GM19395 (cell line): ENCODE measurements around the gene HBE1.
"Not testable (repeated sequence)": the region's sequence is repeated elsewhere in the genome, so short reads cannot be mapped to it uniquely, and the experiment has no call there.

Source experiments
- ATAC-seq: cut with Tn5 transposase; IDR thresholded peaks from one replicate; pipeline ENCODE4 v1.9.1; 2021; ENCODE audit warnings: mild to moderate bottlenecking, moderate library complexity; ENCODE audit not compliant: unreplicated experiment

Gene HBE1

DNA sequence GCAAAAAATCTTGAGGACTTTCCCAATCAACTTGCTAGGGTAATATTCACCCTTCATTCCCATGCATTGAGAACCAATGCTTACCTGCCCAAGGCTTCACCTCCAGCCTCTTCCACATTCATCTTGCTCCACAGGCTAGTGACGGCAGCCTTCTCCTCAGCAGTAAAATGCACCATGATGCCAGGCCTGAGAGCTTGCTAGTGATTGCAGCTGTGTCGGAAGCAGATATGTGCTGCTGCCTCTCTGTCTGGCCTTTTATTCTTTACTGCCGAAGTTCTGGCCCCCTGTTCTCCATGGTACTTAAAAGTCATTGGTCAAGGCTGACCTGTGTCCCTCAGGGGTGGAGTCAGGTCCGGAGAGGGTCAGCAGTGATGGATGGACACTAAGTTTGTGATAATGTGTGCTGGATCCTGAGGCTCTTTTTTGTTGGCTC lies at the start of gene HBE1:
HBE1 (minus strand) TSS at position 231 of the 433 bp plus-strand sequence; CDS start at position 176, 55 bp downstream.
- no peak for ATAC-seq

DNA sequence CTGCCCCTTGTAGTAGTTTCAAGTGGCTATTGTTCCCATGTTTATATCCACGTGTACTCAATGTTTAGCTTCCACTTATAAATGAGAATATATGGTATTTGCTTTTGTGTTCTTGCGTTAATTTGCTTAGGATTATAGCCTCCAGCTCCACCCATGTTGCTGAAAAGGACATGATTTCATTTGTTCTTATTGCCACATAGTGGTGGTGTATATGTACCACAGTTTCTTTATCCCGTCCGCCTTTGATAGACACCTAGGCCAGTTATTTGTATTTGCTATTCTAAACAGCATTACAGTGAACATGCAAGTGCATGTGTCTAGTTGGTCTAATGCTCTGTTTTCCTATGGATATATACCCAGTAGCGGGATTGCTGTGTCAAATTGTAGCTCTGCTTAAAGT lies 47.5 kb upstream of the HBE1 start:
- no peak for ATAC-seq

DNA sequence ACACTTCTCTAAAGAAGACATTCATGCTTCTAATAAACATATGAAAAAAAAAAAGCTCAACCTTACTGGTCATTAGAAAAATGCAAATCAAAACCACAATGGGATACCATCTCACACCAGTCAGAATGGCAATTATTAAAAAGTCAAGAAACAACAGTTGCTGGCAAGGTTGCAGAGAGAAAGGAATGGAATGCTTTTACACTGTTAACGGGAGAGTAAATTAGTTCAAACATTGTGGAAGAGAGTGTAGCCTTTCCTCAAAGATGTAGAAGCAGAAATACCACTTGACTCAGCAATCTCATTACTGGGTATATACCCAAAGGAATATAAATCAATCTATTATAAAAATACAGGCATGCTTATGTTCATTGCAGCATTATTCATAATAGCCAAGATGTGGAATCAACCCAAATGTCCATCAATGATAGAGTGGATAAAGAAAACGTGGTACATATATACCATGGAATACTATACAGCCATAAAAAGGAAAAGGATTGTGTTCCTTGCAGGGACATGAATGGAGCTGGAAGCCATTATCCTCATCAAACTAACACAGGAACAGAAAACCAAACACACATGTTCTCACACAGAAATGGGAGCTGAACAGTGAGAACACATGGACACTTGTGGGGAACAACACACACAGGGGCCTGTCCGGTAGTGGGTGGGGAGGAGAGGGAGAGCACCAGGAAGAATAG lies 43.7 kb upstream of the HBE1 start:
- ATAC-seq: not testable (repeated sequence)

DNA sequence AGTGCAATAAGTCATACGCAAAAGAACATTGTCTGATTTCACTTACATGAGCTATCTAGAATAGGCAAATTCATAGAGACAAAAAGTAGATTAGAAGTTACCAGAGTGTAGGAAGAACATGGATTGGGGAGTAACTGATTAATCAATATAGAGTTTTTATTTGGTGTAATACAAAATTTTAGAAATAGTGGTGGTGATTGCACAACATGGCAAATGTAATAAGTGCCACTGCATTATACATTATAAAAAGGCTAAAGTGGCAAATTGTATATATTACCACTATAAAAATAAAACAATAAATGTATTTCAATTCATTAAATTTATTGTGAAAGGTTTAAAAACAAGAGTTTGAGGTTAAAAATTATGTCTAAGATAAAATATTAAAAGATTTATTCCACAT lies 40.7 kb upstream of the HBE1 start:
- no peak for ATAC-seq

DNA sequence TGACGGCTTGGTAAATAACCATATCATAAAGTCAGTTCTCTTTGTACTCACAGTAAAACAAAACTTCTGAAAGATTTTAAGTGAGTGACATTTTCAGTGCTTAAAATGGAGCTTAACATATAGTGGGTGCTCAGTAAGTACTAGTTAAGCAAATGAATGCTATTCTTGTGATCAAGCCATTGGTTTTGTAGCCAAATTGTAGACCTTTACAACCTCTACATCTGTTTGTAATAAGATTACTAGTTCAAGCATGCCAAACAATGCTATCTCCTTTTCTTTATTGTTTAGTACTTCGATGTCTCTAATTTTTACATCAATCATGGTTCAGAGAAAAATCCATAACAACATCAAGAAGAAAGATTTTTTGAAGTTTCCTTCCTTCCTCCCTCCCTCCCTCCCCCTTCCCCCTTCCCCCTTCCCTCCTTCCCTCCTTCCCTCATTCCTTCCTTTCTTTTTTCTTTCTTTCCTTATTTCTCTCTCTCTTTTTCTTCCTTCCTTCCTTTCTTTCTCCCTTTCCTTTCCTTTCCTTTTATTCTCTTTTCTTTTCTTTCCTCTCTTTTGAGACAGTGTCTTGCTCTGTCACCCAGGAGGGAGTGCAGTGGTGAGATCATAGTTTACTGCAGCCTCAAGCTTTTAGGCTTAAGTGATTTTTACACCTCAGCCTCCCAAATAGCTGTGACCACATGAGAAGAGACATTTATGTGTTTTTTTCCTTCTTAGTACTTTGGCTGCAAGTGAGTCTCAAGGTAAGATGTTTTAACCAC lies 37.7 kb upstream of the HBE1 start:
- no peak for ATAC-seq

DNA sequence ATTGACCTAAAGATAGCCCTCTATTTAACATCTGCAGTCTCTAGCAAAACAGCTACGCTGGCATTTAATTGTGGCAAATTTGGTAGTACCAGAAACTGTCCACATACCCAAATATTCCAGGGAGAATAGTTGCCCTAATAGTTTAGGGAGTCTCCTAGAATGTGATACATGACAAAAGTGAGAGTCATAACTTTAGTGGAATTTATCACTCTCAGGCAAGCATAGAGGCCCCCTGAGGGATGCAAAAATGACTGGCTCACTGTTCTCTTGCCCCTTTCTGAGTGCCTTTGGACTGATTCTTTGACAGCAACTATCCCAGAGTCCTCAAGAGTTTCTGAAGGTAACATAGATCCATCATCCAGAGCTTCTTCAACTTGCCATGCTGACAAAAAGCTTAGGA lies 34.3 kb upstream of the HBE1 start:
- no peak for ATAC-seq

DNA sequence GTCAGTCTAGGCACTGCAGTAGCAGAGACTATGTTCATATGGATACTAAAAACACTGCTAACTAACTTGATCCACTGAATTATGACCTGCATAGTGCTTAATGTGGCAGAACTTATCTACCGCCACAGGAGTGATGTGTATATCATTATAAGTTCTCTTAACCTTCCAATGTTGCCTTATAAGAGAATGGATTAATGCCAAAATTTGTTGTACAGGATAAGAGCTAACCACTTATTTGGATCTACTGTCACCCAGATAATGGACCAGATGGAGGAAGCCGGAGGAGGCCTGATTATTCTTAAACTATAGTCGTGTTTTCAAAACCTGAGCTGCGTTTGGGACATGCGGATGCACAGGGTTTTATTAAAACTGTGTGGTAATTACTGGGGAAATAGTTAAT lies 33.9 kb upstream of the HBE1 start:
- no peak for ATAC-seq

DNA sequence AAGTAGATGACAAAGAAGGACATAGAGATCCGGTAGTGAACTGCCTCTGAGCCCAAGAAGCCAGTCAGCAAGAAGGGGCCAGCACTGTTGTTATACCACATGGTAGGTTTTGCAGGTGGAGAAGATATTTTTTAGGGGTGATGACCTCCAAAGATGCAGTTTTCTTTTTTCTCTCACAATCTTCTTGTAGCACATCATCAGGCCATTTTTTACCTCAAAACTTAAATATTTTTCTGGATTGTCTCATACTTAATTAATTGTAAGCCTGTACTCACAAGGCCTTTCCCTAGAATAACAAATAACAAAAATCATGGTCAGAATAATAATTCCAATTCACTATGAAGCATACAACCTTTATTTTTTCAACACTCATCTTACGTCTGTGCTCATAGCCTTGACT lies 32.1 kb upstream of the HBE1 start, which contains the start of gene OR51B4:
OR51B4 (minus strand) TSS at position 101 of the 400 bp plus-strand sequence; CDS start at position 101, 0 bp downstream.
- no peak for ATAC-seq

DNA sequence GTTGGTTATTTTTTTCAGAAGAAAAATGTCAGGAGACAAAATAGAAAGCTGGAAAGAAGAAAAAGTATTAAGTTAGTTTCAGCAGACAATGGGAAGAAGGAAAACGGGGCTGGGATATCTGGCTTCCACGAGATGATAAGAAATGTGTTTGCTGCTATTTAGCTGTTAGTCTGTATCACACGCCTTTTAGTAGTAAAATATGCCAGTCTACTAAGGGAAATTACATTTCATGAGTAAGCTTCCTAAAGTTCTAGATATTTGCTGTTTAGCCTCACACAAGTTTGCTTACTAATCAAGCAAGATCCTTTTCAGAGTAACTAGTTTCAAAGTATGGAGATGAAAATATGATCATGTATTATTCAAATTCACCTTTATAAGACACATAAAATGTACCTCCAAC lies 30.5 kb upstream of the HBE1 start:
- ATAC-seq: no peak

DNA sequence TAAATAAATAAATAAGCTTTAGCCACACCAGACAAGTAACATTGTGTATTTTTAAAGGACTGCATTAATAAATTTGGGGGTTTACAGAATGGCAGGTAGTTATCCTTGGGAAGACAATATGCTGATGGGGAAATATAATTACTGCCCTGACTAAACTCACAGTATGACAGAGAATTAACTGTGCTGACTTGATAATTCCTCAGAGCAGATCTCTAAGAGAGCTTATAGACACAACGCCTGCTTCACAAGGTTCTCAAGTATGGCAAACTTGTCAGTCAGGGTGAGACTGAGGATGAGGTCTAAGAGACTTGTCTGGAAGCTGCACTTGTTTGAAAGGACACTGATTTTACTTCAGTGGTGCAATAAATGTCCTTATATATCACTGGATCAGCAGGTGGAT lies 28.7 kb upstream of the HBE1 start:
- no peak for ATAC-seq

DNA sequence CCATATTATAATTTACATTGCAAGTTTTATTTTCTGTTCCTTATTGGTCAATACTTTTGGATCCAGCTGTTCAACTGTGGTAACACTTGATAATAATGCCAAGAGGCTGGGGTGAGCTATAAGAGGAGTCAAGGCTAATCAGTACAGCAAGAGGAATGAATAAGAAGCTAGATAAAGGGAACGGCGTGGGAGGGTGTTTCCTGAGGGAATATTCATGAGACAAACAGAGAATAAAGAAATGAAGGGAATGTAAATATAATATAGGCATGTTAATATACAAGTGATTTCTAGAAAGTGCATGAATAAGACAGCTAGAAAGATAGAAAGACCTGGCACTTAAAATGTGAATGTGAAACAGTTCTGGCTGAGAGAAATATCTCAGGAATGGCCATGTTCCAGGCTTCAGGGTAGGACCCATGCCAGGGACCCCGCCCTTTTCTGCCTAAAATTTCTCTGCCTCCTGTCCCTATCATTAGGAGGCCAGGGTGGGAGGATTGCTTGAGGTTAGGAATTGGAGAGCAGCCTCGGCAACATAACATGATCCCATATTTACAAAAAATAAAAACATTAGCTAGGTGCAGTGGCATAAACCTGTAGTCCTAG lies 28.1 kb upstream of the HBE1 start:
- ATAC-seq: no peak

DNA sequence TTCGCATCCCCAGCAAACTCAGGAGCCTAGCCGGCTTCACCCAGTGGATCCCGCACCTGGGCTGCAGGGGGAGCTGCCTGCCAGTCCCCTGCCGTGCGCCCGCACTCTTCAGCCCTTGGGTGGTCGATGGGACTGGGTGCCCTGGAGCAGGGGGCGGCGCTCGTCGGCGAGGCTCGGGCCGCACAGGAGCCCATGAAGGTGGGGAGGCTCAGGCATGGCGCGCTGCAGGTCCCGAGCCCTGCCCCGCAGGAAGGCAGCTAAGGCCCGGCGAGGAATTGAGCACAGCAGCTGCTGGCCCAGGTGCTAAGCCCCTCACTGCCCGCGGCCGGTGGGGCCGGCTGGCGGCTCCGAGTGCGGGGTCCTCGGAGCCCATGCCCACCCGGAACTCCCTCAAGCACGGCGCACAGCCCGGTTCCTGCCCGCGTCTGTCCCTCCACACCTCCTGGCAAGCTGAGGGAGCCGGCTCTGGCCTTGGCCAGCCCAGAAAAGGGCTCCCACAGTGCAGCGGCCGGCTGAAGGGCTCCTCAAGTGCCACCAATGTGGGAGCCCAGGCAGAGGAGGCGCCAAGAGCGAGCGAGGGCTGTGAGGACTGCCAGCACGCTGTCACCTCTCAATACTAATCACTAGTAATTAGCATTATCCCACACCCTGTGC lies 24.7 kb upstream of the HBE1 start:
- not testable (repeated sequence) for ATAC-seq

DNA sequence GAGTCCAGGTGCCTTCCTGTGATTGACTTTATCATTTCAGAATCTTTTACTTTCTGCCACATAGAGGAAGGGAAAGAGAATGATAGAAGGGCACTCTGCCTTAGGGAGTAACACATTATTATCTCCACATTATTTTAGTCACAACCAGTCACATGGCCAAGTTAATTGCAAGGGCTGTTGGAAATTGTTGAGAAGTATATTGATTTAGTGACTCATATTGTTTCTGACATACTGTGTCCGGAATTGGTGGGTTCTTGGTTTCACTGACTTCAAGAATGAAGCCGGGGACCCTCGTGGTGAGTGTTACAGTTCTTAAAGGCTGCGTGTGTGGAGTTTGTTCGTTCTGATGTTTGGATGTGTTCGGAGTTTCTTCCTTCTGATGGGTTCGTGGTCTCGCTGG lies 23.3 kb upstream of the HBE1 start:
- no peak for ATAC-seq

DNA sequence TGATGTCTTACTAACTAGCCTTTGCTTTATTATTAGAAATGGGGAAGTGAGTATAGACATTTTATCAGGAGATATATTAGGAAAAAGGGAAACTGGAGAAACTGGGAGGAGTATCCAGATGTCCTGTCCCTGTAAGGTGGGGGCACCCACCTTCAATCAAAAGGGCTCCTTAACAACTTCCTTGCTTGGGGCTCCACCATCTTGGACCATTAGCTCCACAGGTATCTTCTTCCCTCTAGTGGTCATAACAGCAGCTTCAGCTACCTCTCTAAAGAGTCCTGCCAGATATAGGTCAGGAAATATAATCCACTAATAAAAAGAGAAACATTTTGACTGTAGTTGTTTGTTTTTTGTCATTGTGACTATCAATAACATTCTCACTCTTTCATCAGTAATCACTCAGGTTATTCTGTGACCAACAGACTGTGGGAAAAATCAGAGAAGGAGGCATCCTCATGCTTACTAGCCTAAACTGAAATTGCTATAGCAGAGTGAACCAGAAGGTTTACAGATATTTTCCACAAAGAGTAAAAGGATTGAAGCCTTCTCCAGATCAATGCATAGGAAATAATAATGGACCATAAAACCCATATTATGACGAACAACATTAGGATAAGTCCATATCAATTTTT lies 21.6 kb upstream of the HBE1 start:
- peak; percentile 96 for ATAC-seq

DNA sequence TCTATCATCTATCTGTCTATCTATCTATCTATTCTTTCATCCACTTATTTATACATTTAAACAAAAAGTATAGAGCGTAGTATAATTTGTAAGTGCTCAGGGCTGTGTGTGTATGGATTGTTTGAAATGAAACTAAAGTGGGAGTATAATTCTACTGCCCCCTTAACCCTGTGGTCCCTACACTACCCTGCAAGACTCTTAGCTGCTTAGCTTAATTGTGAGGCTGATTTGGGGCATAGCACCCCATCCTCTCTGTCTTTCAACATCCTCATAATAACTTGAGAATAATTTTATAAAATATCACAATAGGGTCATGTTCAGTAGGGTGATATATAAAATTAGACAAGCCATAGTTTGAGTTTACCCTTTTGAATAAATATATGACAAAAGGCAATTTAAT lies 20.4 kb upstream of the HBE1 start:
- ATAC-seq: no peak

DNA sequence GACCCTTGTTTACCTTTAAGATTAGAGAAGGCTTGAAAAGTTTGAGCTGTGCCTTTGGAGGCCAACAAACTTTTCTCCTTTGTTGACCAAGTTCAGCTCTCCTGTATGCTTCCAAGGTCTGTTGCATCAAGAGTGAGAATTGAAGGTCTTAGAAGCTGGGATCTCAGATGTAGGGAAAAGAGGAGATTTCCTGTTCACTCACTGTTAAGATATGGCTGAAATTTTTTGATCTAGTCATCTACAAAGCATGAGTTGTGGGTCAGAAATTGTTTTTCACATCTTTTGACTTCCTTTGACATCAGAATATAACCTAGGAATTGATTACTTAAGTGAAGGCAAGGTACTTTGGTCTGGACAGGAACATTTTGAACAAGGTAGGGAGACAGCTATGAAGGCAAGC lies 20.0 kb upstream of the HBE1 start:
- ATAC-seq: no peak

DNA sequence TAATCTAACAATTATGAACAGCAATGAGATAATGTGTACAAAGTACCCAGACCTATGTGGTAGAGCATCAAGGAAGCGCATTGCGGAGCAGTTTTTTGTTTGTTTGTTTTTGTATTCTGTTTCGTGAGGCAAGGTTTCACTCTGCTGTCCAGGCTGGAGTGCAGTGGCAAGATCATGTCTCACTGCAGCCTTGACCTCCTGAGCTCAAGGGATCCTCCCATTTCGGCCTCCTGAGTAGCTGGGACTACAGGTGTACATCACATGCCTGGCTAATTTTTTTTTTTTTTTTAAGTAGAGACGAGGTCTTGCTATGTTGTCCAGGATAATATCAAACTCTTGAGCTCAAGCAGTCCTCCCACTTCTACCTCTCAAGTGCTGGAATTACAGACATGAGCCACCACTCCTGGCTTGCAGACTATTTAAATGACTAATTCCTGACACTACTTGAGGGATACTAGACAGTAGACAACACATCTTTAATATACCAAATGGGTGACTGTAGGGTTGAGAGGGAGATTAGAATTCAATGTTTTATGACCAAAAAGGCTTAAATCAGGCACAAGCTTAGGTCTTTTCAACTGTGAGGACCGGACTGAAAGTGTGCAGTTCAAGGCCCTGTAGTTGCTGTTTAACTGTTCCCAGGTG lies 19.3 kb upstream of the HBE1 start:
- no peak for ATAC-seq

DNA sequence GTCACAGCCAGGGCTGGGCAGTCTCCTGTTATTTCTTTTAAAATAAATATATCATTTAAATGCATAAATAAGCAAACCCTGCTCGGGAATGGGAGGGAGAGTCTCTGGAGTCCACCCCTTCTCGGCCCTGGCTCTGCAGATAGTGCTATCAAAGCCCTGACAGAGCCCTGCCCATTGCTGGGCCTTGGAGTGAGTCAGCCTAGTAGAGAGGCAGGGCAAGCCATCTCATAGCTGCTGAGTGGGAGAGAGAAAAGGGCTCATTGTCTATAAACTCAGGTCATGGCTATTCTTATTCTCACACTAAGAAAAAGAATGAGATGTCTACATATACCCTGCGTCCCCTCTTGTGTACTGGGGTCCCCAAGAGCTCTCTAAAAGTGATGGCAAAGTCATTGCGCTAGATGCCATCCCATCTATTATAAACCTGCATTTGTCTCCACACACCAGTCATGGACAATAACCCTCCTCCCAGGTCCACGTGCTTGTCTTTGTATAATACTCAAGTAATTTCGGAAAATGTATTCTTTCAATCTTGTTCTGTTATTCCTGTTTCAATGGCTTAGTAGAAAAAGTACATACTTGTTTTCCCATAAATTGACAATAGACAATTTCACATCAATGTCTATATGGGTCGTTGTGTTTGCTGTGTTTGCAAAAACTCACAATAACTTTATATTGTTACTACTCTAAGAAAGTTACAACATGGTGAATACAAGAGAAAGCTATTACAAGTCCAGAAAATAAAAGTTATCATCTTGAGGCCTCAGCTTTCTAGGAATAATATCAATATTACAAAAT lies 18.6 kb upstream of the HBE1 start:
- no peak for ATAC-seq

DNA sequence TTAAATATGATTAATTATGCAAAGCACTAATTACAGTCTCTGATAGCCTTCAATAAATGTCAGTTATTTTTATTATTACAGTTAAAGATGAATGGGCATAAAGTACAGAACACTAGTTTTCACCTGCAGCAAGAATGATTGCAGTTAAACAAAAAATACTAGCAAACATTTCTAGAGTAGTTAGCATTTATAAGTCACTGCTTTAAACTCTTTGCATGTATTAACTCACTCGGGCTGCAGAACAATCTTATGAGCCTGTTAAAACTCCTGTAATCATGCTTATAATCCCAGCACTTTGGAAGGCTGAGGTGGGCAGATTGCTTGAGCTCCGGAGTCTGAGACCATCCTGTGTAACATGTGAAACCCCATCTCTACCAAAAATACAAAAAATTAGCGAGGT lies 17.2 kb upstream of the HBE1 start:
- ATAC-seq: no peak

DNA sequence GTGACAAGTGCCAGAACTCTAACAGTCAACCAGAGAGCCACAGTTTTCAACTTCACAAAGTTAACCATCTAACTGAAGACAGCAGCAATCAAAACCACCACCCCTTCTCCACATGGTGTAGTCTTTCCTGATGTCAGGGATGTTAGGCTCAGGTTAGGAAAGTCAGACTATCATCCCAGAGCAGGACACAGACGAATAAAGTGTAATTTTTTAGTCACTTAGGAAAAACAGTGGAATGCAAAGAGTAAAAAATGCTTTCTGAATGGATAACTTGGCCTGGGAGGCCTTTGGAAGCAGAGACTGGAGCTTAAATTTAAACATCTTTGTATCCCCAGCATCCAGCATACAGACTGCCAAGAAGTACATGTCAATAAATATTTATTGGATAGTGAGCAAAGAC lies 16.6 kb upstream of the HBE1 start:
- ATAC-seq: no peak
